ENCODE data around the gene NDEL1. TPM values are rescaled to one million over a fixed set of nuclear protein-coding genes. Genes with fewer than 3 reads are reported as not detected.
"Not testable (repeated sequence)": the region's sequence is repeated elsewhere in the genome, so short reads cannot be mapped to it uniquely, and the experiment has no call there.

The NDEL1 gene, protein sequence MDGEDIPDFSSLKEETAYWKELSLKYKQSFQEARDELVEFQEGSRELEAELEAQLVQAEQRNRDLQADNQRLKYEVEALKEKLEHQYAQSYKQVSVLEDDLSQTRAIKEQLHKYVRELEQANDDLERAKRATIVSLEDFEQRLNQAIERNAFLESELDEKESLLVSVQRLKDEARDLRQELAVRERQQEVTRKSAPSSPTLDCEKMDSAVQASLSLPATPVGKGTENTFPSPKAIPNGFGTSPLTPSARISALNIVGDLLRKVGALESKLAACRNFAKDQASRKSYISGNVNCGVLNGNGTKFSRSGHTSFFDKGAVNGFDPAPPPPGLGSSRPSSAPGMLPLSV
- 17.3 TPM for polyA plus RNA-seq (2013, experiment 1 of 2)
- polyA plus RNA-seq (2013, experiment 2 of 2), result 19.9 TPM

DNA sequence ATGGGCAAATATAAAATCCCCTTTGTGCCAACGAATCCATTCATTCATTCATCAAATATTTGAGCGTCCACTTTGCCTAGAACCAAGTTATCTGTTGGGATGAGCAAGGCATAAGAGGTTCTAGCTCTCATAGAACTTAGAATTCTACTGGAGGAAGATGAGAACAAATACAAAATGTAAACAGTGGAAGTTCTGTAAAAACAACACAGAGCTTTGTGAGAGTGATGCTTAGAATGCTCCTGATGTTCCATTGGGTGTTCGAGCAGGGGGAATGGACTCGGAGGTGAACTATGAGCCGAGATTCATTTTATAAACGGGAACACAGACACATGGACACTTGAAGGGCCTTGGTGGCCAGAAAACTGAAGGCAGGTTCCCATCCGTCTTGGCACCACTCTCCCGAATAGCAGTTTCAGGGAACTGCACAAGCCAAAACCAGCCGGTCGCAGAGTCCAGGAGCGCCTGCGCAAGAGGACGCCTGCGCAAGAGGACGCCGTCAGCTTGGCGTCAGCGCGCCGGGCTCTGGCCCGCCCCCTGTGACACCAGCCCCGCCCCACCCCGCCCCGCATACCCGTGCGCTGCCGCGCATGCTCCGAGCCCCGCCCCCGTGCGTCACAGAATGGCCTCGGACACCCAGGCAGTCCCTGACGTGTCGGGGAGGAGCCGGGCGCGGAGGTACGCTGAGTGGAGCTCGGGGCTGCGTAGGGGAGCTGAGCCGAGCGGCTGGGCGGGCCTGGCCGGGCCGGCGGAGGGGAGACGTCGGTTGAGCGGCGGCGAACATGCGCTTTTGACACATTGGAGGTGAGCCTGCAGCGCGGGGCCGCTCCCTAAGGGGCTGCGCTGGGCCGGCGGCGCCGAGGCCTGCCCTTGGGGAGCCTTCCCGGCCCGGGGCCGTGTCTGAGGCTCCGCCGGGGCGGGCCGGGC lies at the start of gene NDEL1:
Gene NDEL1, plus strand, starts transcription at position 640 of the 924 bp plus-strand sequence. CDS start 8,388 bp downstream, outside the sequence.
- H3K36me3 ChIP-seq (ENCODE audit: insufficient read depth, low read length), result peaks cover 9% of the 10 kb centered on the region; the same call in 1 of the 2 replicates
- H3K27ac ChIP-seq (ENCODE audit: low read depth, low read length), result peak within 1 kb of the TSS; percentile 93; the same call in 1 of the 2 replicates
- H3K27me3 ChIP-seq (ENCODE audit: insufficient read depth, low read length), result no peaks in the 10 kb centered on the region
- H3K4me3 ChIP-seq (ENCODE audit: low read length), result peak within 1 kb of the TSS; percentile 71
- H3K9ac ChIP-seq (ENCODE audit: low read depth, low read length), result peak within 1 kb of the TSS; percentile 83
- 4% methylated on average over 68 of the region's 68 CpGs for WGBS
- no peaks in the 10 kb centered on the region for H3K9me3 ChIP-seq (ENCODE audit: insufficient read depth, low read depth, low read length)
- peaks cover 6% of the 10 kb centered on the region; the same call in 1 of the 2 replicates for H3K4me1 ChIP-seq (ENCODE audit: insufficient read depth, low read length)

- no peak overlapping the region for H3K27ac ChIP-seq (ENCODE audit: low read depth, low read length)
- peaks cover 7% of the 10 kb centered on the region for H3K36me3 ChIP-seq (ENCODE audit: insufficient read depth, low read length)
- H3K4me3 ChIP-seq (ENCODE audit: low read length), result no peak overlapping the region
- H3K4me1 ChIP-seq (ENCODE audit: insufficient read depth, low read length), result peaks cover 8% of the 10 kb centered on the region; the same call in 1 of the 2 replicates
- 80% methylated on average over 6 of the region's 6 CpGs for WGBS
- H3K27me3 ChIP-seq (ENCODE audit: insufficient read depth, low read length), result no peaks in the 10 kb centered on the region
- no peak overlapping the region for H3K9ac ChIP-seq (ENCODE audit: low read depth, low read length)
- no peaks in the 10 kb centered on the region for H3K9me3 ChIP-seq (ENCODE audit: insufficient read depth, low read depth, low read length)
Measured at GRCh38 chr17:8386841-8387240, 48.8 kb upstream of the NDEL1 start.

GRCh38 chr17:8387914-8388651 lies 47.6 kb upstream of the NDEL1 start:
- Histone ChIP-seq H3K36me3 (ENCODE audit: insufficient read depth, low read length) (no peaks in the 10 kb centered on the region), H3K4me3 (ENCODE audit: low read length) (no peak overlapping the region), H3K9me3 (ENCODE audit: insufficient read depth, low read depth, low read length) (no peaks in the 10 kb centered on the region), H3K4me1 (ENCODE audit: insufficient read depth, low read length) (peaks cover 10% of the 10 kb centered on the region; the same call in 1 of the 2 replicates), H3K27ac (ENCODE audit: low read depth, low read length) (no peak overlapping the region), H3K27me3 (ENCODE audit: insufficient read depth, low read length) (no peaks in the 10 kb centered on the region), H3K9ac (ENCODE audit: low read depth, low read length) (no peak overlapping the region)
- WGBS, result 87% methylated on average over 7 of the region's 7 CpGs

GRCh38 chr17:8391711-8392110 lies 44.0 kb upstream of the NDEL1 start:
- Histone ChIP-seq H3K27ac (ENCODE audit: low read depth, low read length) (no peak overlapping the region), H3K4me1 (ENCODE audit: insufficient read depth, low read length) (0 out of 2 replicates have a peak, but pooled peaks cover 4% of the 10 kb centered on the region), H3K36me3 (ENCODE audit: insufficient read depth, low read length) (no peaks in the 10 kb centered on the region), H3K9ac (ENCODE audit: low read depth, low read length) (no peak overlapping the region), H3K9me3 (ENCODE audit: insufficient read depth, low read depth, low read length) (no peaks in the 10 kb centered on the region), H3K27me3 (ENCODE audit: insufficient read depth, low read length) (peaks cover 2% of the 10 kb centered on the region; the same call in 1 of the 2 replicates), H3K4me3 (ENCODE audit: low read length) (no peak overlapping the region)
- WGBS, result 67% methylated on average over 9 of the region's 9 CpGs

- WGBS, result 84% methylated on average over 18 of the region's 18 CpGs
- Histone ChIP-seq H3K27ac (ENCODE audit: low read depth, low read length) (no peak overlapping the region), H3K4me1 (ENCODE audit: insufficient read depth, low read length) (0 out of 2 replicates have a peak, but pooled peaks cover 4% of the 10 kb centered on the region), H3K27me3 (ENCODE audit: insufficient read depth, low read length) (peaks cover 2% of the 10 kb centered on the region; the same call in 1 of the 2 replicates), H3K36me3 (ENCODE audit: insufficient read depth, low read length) (no peaks in the 10 kb centered on the region), H3K9me3 (ENCODE audit: insufficient read depth, low read depth, low read length) (no peaks in the 10 kb centered on the region), H3K9ac (ENCODE audit: low read depth, low read length) (no peak overlapping the region), H3K4me3 (ENCODE audit: low read length) (no peak overlapping the region)
Measured at GRCh38 chr17:8392274-8392673, 43.4 kb upstream of the NDEL1 start.

DNA sequence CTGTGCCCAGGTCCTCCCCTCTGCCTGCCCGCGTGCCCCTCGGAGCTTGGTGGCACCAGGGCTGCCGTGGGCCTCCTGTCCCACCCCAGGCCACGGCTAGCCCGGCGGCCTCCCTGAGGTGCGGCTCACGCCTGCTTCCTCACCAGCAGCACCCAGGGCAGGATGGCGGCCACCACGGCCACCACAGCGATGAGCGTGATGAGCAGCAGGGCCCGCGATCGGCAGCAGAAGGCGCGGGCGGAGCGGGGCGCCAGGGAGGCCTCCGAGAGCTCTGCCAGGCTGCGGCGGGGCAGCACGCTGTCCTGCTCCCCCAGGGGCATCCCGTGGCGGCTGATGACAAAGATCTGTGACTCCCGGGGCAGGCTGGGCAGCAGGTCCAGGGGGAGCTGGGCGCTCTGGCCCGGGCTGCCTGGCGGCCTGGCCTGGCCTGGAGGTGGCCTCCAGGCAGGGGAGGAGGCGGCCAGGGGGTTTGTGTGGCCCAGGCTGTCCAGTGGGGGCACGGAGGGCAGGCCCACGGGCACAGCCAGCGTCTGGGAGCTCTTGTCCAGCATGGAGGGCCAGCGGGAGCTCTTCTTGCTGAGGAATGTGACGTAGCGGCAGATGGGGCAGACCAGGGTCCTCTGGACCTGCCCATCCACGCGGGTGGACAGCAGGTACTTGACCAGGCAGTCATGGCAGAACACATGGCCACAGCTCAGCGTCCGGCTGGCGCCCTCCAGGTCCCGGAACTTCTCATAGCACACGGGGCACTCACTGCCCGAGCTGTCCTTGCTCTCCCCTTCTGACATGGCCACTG lies 42.8 kb upstream of the NDEL1 start:
- 92% methylated on average over 46 of the region's 46 CpGs for WGBS
- peaks cover 2% of the 10 kb centered on the region; the same call in 1 of the 2 replicates for H3K27me3 ChIP-seq (ENCODE audit: insufficient read depth, low read length)
- no peak overlapping the region for H3K27ac ChIP-seq (ENCODE audit: low read depth, low read length)
- no peak overlapping the region for H3K9ac ChIP-seq (ENCODE audit: low read depth, low read length)
- H3K9me3 ChIP-seq (ENCODE audit: insufficient read depth, low read depth, low read length), result no peaks in the 10 kb centered on the region
- 0 out of 2 replicates have a peak, but pooled peaks cover 4% of the 10 kb centered on the region for H3K4me1 ChIP-seq (ENCODE audit: insufficient read depth, low read length)
- no peaks in the 10 kb centered on the region for H3K36me3 ChIP-seq (ENCODE audit: insufficient read depth, low read length)
- H3K4me3 ChIP-seq (ENCODE audit: low read length), result no peak overlapping the region

DNA sequence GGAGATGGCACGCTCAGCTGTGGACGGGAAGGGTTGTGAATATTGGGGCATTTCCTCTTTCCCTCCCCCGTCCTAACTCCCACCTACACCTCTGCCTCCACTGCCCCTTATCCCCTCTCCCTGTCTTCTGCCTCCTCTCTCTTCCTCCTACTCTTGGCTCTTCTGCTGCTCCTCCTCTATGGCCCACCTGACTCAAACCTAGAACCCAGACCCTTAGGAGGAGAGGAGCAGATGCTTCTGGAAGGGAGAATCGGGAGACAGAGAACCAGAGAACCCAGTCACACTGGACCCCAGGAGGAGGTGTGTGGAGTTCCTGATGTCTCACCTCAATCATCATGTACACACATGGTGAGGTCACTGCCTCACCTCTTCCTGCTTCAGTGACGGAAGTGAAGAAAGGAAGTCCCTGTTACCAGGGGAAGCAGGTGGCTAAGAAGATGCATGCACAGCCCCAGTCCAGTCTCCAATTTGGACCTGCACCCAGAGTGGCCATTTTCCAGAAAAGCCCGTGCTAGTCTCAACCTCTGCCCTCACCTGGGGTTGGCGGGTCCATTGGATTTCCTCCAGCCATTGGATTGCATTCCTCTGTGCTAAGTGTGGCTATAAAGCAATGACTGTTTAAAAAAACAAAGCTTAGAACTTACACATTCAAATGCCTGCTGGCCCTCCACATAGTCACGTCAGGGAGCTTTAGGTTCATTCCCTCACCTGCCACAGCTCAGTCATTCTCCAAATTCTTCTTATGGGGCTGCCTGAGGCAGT lies 42.0 kb upstream of the NDEL1 start:
- WGBS, result 87% methylated on average over 8 of the region's 8 CpGs
- H3K27me3 ChIP-seq (ENCODE audit: insufficient read depth, low read length), result peaks cover 2% of the 10 kb centered on the region; the same call in 1 of the 2 replicates
- H3K9me3 ChIP-seq (ENCODE audit: insufficient read depth, low read depth, low read length), result no peaks in the 10 kb centered on the region
- H3K4me3 ChIP-seq (ENCODE audit: low read length), result no peak overlapping the region
- no peak overlapping the region for H3K27ac ChIP-seq (ENCODE audit: low read depth, low read length)
- H3K4me1 ChIP-seq (ENCODE audit: insufficient read depth, low read length), result 0 out of 2 replicates have a peak, but pooled peaks cover 4% of the 10 kb centered on the region
- no peaks in the 10 kb centered on the region for H3K36me3 ChIP-seq (ENCODE audit: insufficient read depth, low read length)
- no peak overlapping the region for H3K9ac ChIP-seq (ENCODE audit: low read depth, low read length)

DNA sequence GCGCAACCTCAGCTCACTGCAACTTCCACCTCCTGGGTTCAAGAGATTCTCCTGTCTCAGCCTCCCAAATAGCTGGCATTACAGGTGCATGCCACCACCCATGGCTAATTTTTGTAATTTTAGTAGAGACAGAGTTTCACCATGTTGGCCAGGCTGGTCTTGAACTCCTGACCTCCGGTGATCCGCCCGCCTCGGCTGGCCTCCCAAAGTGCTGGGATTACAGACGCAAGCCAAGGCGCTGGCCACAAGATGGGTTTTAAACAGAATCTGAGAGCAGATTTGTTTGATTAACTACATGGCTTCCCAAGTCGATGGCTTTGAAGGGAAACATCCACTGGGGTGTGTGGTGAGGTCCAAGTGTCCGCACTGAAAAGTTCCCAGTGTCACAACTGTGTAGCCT lies 41.2 kb upstream of the NDEL1 start:
- not testable (repeated sequence) for H3K9ac ChIP-seq (ENCODE audit: low read depth, low read length); H3K27me3 ChIP-seq (ENCODE audit: insufficient read depth, low read length); H3K4me1 ChIP-seq (ENCODE audit: insufficient read depth, low read length); H3K36me3 ChIP-seq (ENCODE audit: insufficient read depth, low read length); H3K9me3 ChIP-seq (ENCODE audit: insufficient read depth, low read depth, low read length); H3K4me3 ChIP-seq (ENCODE audit: low read length); H3K27ac ChIP-seq (ENCODE audit: low read depth, low read length)
- 96% methylated on average over 9 of the region's 9 CpGs for WGBS

DNA sequence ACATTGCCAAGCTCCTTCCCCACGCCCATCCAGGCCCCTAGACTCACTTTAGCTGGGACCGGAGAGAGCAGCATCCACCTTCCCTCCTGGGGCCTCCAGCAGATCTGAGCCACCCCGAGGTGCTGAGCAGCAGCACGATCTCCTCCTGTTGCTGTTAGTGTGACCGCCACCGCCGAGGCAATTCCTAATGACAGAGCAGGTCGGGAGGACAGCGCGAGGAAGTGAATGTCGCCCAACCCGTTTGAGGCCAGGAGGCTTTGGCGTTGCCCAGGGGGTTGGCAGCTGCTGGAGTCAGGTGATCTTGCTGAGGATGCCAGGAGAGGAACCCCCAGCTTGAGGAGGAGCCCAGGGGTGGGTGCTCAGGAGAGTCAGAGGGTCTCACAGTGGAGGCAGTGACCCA lies 38.0 kb upstream of the NDEL1 start, which contains the start of gene RNF222:
Gene RNF222, minus strand, starts transcription at position 192 of the 400 bp plus-strand sequence. CDS start 4,366 bp downstream, outside the sequence.
- no peaks in the 10 kb centered on the region for H3K36me3 ChIP-seq (ENCODE audit: insufficient read depth, low read length)
- WGBS, result 82% methylated on average over 13 of the region's 13 CpGs
- H3K9me3 ChIP-seq (ENCODE audit: insufficient read depth, low read depth, low read length), result no peaks in the 10 kb centered on the region
- peaks cover 2% of the 10 kb centered on the region; the same call in 1 of the 2 replicates for H3K27me3 ChIP-seq (ENCODE audit: insufficient read depth, low read length)
- H3K4me3 ChIP-seq (ENCODE audit: low read length), result no peak within 1 kb of the TSS
- no peaks in the 10 kb centered on the region for H3K4me1 ChIP-seq (ENCODE audit: insufficient read depth, low read length)
- H3K27ac ChIP-seq (ENCODE audit: low read depth, low read length), result no peak within 1 kb of the TSS
- H3K9ac ChIP-seq (ENCODE audit: low read depth, low read length), result no peak within 1 kb of the TSS

Data from HUES64 (cell line).